HEK293T (cell line): Measurements from ENCODE around the gene RNGTT.
"Not testable (repeated sequence)": the region's sequence is repeated elsewhere in the genome, so short reads cannot be mapped to it uniquely, and the experiment has no call there.

Source experiments
- CTCF ChIA-PET: fragments of 350-600 bp; formaldehyde crosslinking; extraction: SDS; loops from one replicate; lab custom pipeline; 2021; ENCODE audit warnings: antibody characterized with exemption, inconsistent platforms; lab: Yijun Ruan, JAX
- POLR2A ChIA-PET: fragments of 350-600 bp; formaldehyde crosslinking; extraction: SDS; loops from one replicate; lab custom pipeline; 2020; ENCODE audit warnings: antibody characterized with exemption, inconsistent platforms; lab: Yijun Ruan, JAX
- DNase-seq: peaks from one replicate; pipeline ENCODE4 v3.0.0; 2012; ENCODE audit warnings: mixed read lengths; ENCODE audit errors: extremely low spot score
- ARNT ChIP-seq: fragments of 450-650 bp; IDR thresholded peaks from 2 replicates; pipeline ENCODE4 v1.6.1; 2017; ENCODE audit warnings: mild to moderate bottlenecking
- BHLHE40 ChIP-seq: fragments of 450-650 bp; IDR thresholded peaks from 2 replicates; pipeline ENCODE4 v1.6.1; 2016; ENCODE audit warnings: mild to moderate bottlenecking, moderate library complexity, borderline replicate concordance
- CTBP1 ChIP-seq: fragments of 450-650 bp; IDR thresholded peaks from 2 replicates; pipeline ENCODE4 v1.6.1; 2016; ENCODE audit warnings: borderline replicate concordance
- ELF4 ChIP-seq: fragments of 450-650 bp; IDR thresholded peaks from 2 replicates; pipeline ENCODE4 v1.6.1; 2017; ENCODE audit warnings: antibody characterized with exemption
- FOXA1 ChIP-seq: fragments of 450-650 bp; IDR thresholded peaks from 2 replicates; pipeline ENCODE4 v1.6.1; 2016; ENCODE audit warnings: mild to moderate bottlenecking
- FOXK2 ChIP-seq: fragments of 450-650 bp; IDR thresholded peaks from 2 replicates; pipeline ENCODE4 v1.6.1; 2016; ENCODE audit warnings: mild to moderate bottlenecking
- FOXM1 ChIP-seq: fragments of 450-650 bp; IDR thresholded peaks from 2 replicates; pipeline ENCODE4 v1.6.1; 2017; ENCODE audit warnings: mild to moderate bottlenecking, borderline replicate concordance
- HDGF ChIP-seq: fragments of 450-650 bp; IDR thresholded peaks from 2 replicates; pipeline ENCODE4 v1.6.1; 2017; ENCODE audit warnings: antibody characterized with exemption, borderline replicate concordance
- L3MBTL2 ChIP-seq: fragments of 450-650 bp; conservative IDR thresholded peaks from 2 replicates; pipeline ENCODE4 v1.6.1; 2016; ENCODE audit warnings: mild to moderate bottlenecking
- LEF1 ChIP-seq: fragments of 450-650 bp; IDR thresholded peaks from 2 replicates; pipeline ENCODE4 v1.6.1; 2017; ENCODE audit warnings: mild to moderate bottlenecking, borderline replicate concordance
- NFRKB ChIP-seq: fragments of 450-650 bp; IDR thresholded peaks from 2 replicates; pipeline ENCODE4 v1.6.1; 2016; ENCODE audit warnings: mild to moderate bottlenecking, moderate library complexity
- SP1 ChIP-seq: fragments of 450-650 bp; IDR thresholded peaks from 2 replicates; pipeline ENCODE4 v1.6.1; 2017
- SUZ12 ChIP-seq: fragments of 450-650 bp; IDR thresholded peaks from 2 replicates; pipeline ENCODE4 v1.6.1; 2016; ENCODE audit warnings: mild to moderate bottlenecking
- TARDBP ChIP-seq: fragments of 450-650 bp; IDR thresholded peaks from 2 replicates; pipeline ENCODE4 v1.6.1; 2016
- ZNF384 ChIP-seq: fragments of 450-650 bp; IDR thresholded peaks from 2 replicates; pipeline ENCODE4 v1.6.1; 2016
- TF ChIP-seq, protein P1 (sequence below): fragments of 450-650 bp; IDR thresholded peaks from 2 replicates; pipeline ENCODE4 v1.6.1; 2016

RNGTT gene

DNA sequence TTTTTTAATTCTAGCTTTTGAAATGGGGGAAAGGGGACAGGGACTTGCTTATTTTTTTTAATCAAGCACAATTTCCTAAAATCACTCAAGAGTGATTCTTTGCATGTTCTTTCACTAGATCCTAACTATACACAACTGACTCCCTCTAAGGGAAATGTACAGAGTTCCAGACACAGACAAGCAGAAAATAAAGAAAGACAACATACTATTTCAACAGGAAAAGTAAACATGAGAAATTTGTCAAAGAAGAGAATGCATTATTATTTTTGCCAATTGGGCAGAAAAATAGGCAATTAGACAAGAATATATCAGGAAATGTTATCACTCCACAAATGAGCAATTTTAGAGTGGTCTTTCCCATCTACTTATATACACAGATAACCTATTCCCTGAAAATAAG, 128.2 kb downstream of the RNGTT start:
- no peak for DNase-seq
- TF ChIP-seq LEF1 = no peak
- no peak for TF ChIP-seq ELF4
- no peak for TF ChIP-seq FOXA1
- no peak for TF ChIP-seq ZNF384
- TF ChIP-seq CTBP1 = no peak
- TF ChIP-seq TARDBP = no peak
- no peak for TF ChIP-seq FOXM1
- no peak for TF ChIP-seq NFRKB
- no peak for TF ChIP-seq L3MBTL2
- no peak for TF ChIP-seq FOXK2
- TF ChIP-seq ARNT = no peak
- no peak for TF ChIP-seq BHLHE40
- TF ChIP-seq HDGF = no peak
- TF ChIP-seq SUZ12 = no peak
- TF ChIP-seq SP1 = no peak
- TF ChIP-seq, protein P1, sequence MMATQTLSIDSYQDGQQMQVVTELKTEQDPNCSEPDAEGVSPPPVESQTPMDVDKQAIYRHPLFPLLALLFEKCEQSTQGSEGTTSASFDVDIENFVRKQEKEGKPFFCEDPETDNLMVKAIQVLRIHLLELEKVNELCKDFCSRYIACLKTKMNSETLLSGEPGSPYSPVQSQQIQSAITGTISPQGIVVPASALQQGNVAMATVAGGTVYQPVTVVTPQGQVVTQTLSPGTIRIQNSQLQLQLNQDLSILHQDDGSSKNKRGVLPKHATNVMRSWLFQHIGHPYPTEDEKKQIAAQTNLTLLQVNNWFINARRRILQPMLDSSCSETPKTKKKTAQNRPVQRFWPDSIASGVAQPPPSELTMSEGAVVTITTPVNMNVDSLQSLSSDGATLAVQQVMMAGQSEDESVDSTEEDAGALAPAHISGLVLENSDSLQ = no peak
- POLR2A ChIA-PET = no interaction called here
- CTCF ChIA-PET = no interaction called here

DNA sequence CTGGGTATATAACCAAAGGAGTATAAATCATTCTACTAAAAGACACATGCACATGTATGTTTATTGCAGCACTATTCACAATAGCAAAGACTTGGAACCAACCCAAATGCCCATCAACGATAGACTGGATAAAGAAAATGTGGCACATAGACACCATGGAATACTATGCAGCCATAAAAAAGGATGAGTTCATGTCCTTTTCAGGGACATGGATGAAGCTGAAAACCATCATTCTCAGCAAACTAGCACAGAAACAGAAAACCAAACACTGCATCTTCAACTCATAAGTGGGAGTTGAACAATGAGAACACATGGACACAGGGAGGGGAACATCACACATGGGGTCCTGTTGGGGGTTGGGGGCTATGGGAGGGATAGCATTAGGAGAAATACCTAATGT, 130.3 kb downstream of the RNGTT start:
- CTCF ChIA-PET, DNase-seq, POLR2A ChIA-PET: not testable (repeated sequence)

DNA sequence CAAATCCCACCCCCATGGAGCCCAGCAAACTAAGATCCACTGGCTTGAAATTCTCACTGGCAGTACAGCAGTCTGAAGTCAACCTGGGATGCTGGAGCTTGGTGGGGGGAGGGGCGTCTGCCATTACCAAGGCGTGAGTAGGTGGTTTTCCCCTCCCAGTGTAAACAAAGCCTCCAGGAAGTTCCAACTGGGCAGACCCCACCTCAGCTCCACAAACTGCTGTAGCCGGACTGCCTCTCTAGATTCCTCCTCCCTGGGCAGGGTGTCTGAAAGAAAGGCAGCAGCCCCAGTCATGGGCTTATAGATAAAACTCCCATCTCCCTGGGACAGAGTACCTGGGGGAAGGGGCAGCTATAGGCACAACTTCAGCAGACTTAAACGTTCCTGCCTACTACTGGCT, 135.8 kb downstream of the RNGTT start:
- CTCF ChIA-PET, DNase-seq, POLR2A ChIA-PET: not testable (repeated sequence)

DNA sequence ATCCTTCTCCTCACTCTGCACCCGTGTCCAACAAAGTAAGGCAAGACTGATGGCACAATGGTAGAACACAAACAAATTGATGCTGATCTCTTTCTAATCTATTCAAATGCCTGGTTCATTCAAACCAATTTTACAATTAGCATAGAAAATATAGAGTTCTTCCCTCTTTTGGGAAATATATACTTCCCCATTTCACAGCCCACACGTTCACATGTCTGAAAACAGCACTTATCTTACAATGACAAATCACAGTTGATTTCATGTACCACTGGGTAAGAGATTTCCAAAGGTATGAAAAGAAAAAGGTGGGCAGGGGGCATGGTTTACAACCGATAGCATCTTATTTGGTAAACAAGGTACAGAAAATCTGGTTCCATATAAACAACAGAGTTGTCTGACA, 137.6 kb downstream of the RNGTT start:
- DNase-seq = no peak
- CTCF ChIA-PET = no interaction called here

DNA sequence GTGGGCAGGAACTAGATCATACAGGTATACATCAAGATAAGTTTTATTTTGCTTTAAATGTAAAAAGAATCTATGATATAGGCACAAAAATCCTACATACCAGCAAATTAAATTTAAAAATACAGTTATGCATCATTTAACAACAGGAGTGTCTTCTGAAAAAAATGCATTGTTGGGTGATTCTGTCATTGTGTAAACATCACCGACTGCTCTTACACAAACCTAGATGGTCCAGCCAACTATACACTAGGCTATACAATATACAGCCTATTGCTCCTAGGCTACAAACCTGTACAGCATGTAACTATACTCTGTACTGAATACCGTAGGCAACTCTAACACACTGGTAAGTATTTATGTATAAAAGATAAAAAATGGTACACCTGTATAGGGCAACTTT, 139.4 kb downstream of the RNGTT start:
- TF ChIP-seq LEF1 (no peak), TARDBP (no peak), L3MBTL2 (no peak), FOXM1 (no peak), CTBP1 (no peak), FOXA1 (no peak), BHLHE40 (no peak), NFRKB (no peak), ZNF384 (no peak), ARNT (no peak), ELF4 (no peak), SP1 (no peak), HDGF (no peak), SUZ12 (no peak), FOXK2 (no peak)
- TF ChIP-seq, protein P1 = no peak
- CTCF ChIA-PET = no interaction called here
- POLR2A ChIA-PET = no interaction called here
- DNase-seq = no peak

More for the DNA sequence above, 137.6 kb downstream of the RNGTT start:
- POLR2A ChIA-PET = no interaction called here
- TF ChIP-seq LEF1 (no peak), ARNT (no peak), FOXK2 (no peak), FOXM1 (no peak), HDGF (no peak), SUZ12 (no peak), NFRKB (no peak)
- TF ChIP-seq, protein P1 = no peak

DNA sequence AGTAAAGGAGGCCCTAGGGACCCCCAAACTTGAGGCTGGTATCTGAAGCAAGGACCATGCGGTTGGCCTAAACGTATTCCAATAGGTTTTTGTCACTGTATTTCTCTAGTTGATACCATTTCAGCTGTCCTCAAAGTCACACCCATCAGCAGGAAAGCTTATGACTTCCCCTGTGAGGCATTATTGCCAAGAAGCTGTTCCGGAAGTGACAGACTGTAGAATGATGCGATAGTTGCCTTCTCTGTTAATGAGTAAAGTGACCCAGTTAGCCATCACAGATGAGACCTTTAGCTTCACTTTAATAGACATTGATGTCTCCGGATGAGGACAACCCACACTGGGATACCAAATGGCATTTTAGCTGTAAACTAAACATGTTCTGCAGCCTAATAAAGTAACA, 147.9 kb downstream of the RNGTT start:
- CTCF ChIA-PET = no interaction called here
- TF ChIP-seq NFRKB (no peak), ZNF384 (no peak), FOXM1 (no peak), SUZ12 (no peak), ARNT (no peak), FOXK2 (no peak), ELF4 (no peak), L3MBTL2 (no peak), BHLHE40 (no peak), CTBP1 (no peak), SP1 (no peak), TARDBP (no peak), HDGF (no peak), FOXA1 (no peak), LEF1 (no peak)
- TF ChIP-seq, protein P1 = no peak

More for the DNA sequence above, 147.9 kb downstream of the RNGTT start:
- POLR2A ChIA-PET = no interaction called here
- DNase-seq = no peak
